Astrocyte (in vitro differentiated cells and primary cell): ENCODE measurements around the gene HNRNPF. TPM values are rescaled to one million over a fixed set of nuclear protein-coding genes. Genes with fewer than 3 reads are reported as not detected.

ENCODE experiments used
- DNase-seq: peaks from one replicate; pipeline ENCODE4 v3.0.0-alpha.2; 2010; ENCODE audit warnings: low read depth
- FAIRE-seq: peaks from 2 replicates; lab custom pipeline; 2011; peaks lifted over from hg19 to GRCh38; lab: Jason Lieb, UNC
- H2AFZ ChIP-seq: 2 replicates; pipeline ENCODE4 v1.6.0; 2012; ENCODE audit warnings: low read depth, low read length, inconsistent platforms
- H3K27ac ChIP-seq: 2 replicates; pipeline ENCODE4 v1.5.1; 2011; ENCODE audit warnings: low read depth, low read length, inconsistent platforms
- H3K27me3 ChIP-seq: 2 replicates; pipeline ENCODE4 v1.6.0; 2011; ENCODE audit warnings: low read length, inconsistent platforms; ENCODE audit not compliant: insufficient read depth
- H3K36me3 ChIP-seq: 2 replicates; pipeline ENCODE4 v1.5.1; 2011; ENCODE audit warnings: low read length, inconsistent platforms; ENCODE audit not compliant: insufficient read depth
- H3K4me1 ChIP-seq: 2 replicates; pipeline ENCODE4 v1.5.1; 2011; ENCODE audit warnings: low read length, inconsistent platforms; ENCODE audit not compliant: insufficient read depth
- H3K4me2 ChIP-seq: 2 replicates; pipeline ENCODE4 v1.6.0; 2012; ENCODE audit warnings: low read length, inconsistent platforms
- H3K4me3 ChIP-seq: 2 replicates; pipeline ENCODE4 v1.5.1; 2011; ENCODE audit warnings: low read depth, mild to moderate bottlenecking, low read length, inconsistent platforms; ENCODE audit not compliant: insufficient read depth
- H3K79me2 ChIP-seq: 2 replicates; pipeline ENCODE4 v1.6.0; 2012; ENCODE audit warnings: mild to moderate bottlenecking, low read length, inconsistent platforms; ENCODE audit not compliant: insufficient read depth
- H3K9ac ChIP-seq: 2 replicates; pipeline ENCODE4 v1.6.0; 2012; ENCODE audit warnings: mild to moderate bottlenecking, low read length, inconsistent platforms
- H3K9me3 ChIP-seq: 2 replicates; pipeline ENCODE4 v1.5.1; 2012; ENCODE audit warnings: low read depth, mild to moderate bottlenecking, low read length, inconsistent platforms; ENCODE audit not compliant: insufficient read depth
- H4K20me1 ChIP-seq: 2 replicates; pipeline ENCODE4 v1.6.0; 2012; ENCODE audit warnings: low read length, inconsistent platforms; ENCODE audit not compliant: insufficient read depth
- H3K27ac Mint-ChIP-seq: one replicate; pipeline ENCODE4 v1.8.0; 2021; ENCODE audit warnings: mild to moderate bottlenecking, mixed read lengths; ENCODE audit not compliant: unreplicated experiment
- H3K27me3 Mint-ChIP-seq: one replicate; pipeline ENCODE4 v1.8.0; 2021; ENCODE audit warnings: low read depth, mixed read lengths; ENCODE audit not compliant: unreplicated experiment
- H3K36me3 Mint-ChIP-seq: one replicate; pipeline ENCODE4 v1.8.0; 2021; ENCODE audit warnings: low read depth, mixed read lengths; ENCODE audit not compliant: unreplicated experiment
- H3K4me1 Mint-ChIP-seq: one replicate; pipeline ENCODE4 v1.8.0; 2021; ENCODE audit warnings: low read depth, mixed read lengths; ENCODE audit not compliant: unreplicated experiment
- H3K4me3 Mint-ChIP-seq: one replicate; pipeline ENCODE4 v1.8.0; 2021; ENCODE audit warnings: mild to moderate bottlenecking, moderate library complexity, mixed read lengths; ENCODE audit not compliant: unreplicated experiment
- H3K9me3 Mint-ChIP-seq: one replicate; pipeline ENCODE4 v1.8.0; 2021; ENCODE audit warnings: mild to moderate bottlenecking, mixed read lengths; ENCODE audit not compliant: unreplicated experiment
- CTCF ChIP-seq: IDR thresholded peaks from 2 replicates; pipeline ENCODE4 v1.5.1; 2011; ENCODE audit warnings: low read depth, mild to moderate bottlenecking, inconsistent platforms, low read length, moderate library complexity; ENCODE audit not compliant: insufficient read depth
- EZH2 ChIP-seq: IDR thresholded peaks from 2 replicates; pipeline ENCODE4 v1.6.1; 2012; ENCODE audit warnings: mild to moderate bottlenecking, low read length, inconsistent platforms; ENCODE audit not compliant: insufficient read depth
- total RNA-seq: library from RNA; stranded (reverse); gene quantifications from 2 replicates; pipeline ENCODE4 v1.2.1, GENCODE V29; 2021

Gene HNRNPF
- total RNA-seq, 1 donor from 2014 or later: 151 TPM

DNA sequence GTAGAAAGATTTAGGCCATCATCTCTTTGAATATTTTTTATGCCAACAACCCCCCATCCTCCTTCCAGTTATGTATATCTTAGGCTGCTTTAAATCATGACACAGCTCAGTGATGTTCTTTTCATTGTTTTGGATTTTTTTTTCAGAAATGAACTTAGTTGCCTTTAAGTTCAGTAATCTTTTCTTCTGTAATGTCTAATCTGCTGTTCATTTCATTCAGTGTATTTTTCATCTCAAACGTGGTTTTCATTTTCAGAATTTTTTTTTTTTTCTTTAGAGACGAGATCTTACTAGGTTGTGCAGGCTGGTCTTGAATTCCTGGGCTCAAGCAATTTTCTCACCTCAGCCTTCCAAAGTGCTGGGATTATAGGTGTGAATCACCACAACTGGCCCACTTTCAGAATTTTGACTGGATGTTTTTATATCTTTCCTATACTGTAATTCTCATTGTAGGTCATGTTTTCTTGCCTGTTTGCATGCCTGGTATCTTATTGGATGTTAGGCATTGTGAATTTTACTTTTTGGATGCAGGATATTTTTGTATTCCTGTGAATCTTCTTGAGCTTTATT is 36.0 kb upstream of the HNRNPF start:
- Mint-ChIP-seq H3K9me3 (no peaks in the 10 kb centered on the region), H3K27ac (no peak overlapping the region), H3K4me3 (no peak overlapping the region), H3K27me3 (no peaks in the 10 kb centered on the region), H3K36me3 (peaks cover 9% of the 10 kb centered on the region), H3K4me1 (no peaks in the 10 kb centered on the region)
- H4K20me1 ChIP-seq: no peaks in the 10 kb centered on the region
- H3K4me1 ChIP-seq: no peaks in the 10 kb centered on the region
- no peak for TF ChIP-seq EZH2
- no peak for TF ChIP-seq CTCF
- no peaks in the 10 kb centered on the region for H3K27me3 ChIP-seq
- no peak overlapping the region for H3K4me2 ChIP-seq
- no peak overlapping the region for H3K27ac ChIP-seq
- H3K36me3 ChIP-seq: no peaks in the 10 kb centered on the region
- FAIRE-seq: no peak
- H3K9me3 ChIP-seq: no peaks in the 10 kb centered on the region
- H2AFZ ChIP-seq: no peak overlapping the region
- no peak for DNase-seq
- H3K9ac ChIP-seq: no peak overlapping the region
- no peaks in the 10 kb centered on the region for H3K79me2 ChIP-seq
- no peak overlapping the region for H3K4me3 ChIP-seq

- no peaks in the 10 kb centered on the region for H3K9me3 Mint-ChIP-seq
- no peaks in the 10 kb centered on the region for H3K27me3 Mint-ChIP-seq
- FAIRE-seq (no peak), DNase-seq (no peak)
- Histone ChIP-seq H3K27me3 (no peaks in the 10 kb centered on the region), H3K27ac (no peak overlapping the region), H3K9me3 (no peaks in the 10 kb centered on the region), H3K4me2 (no peak overlapping the region), H3K4me3 (no peak overlapping the region), H3K36me3 (no peaks in the 10 kb centered on the region), H3K79me2 (no peaks in the 10 kb centered on the region), H3K4me1 (no peaks in the 10 kb centered on the region), H3K9ac (no peak overlapping the region), H4K20me1 (no peaks in the 10 kb centered on the region), H2AFZ (no peak overlapping the region)
- TF ChIP-seq EZH2: no peak
- TF ChIP-seq CTCF: no peak
- H3K36me3 Mint-ChIP-seq: peaks cover 9% of the 10 kb centered on the region
- H3K4me3 Mint-ChIP-seq: no peak overlapping the region
- no peaks in the 10 kb centered on the region for H3K4me1 Mint-ChIP-seq
- no peak overlapping the region for H3K27ac Mint-ChIP-seq
Measured at GRCh38 chr10:43444323-43444722, 35.3 kb upstream of the HNRNPF start.

DNA sequence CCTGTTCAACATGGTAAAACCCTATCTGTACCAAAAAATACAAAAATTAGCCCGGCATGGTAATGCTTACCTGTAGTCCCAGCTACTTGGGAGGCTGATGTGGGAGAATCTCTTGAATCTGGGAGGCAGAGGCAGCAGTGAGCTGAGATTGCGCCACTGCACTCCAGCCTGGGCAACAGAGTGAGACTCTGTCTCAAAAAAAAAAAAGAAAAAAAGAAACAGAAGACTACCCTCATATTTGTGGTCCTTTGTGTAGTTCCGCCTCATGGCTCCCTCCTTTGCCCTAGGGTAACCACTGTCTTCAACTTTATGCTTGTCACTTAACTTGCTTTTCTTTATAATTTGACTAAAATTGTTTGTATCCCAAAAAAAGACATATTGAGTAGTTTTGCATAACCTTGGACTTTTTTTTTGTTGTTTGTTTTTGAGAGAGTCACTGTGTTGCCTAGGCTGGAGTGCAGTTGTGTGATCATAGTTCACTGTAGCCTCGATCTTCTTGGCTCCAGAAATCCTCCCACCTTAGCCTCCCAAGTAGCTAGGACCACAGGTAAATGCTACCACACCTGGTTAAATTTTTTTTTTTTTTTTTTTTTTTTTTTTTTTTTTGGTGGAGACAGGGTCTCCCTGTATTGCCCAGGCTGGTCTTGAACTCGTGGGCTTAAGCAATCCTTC is 31.6 kb upstream of the HNRNPF start:
- Mint-ChIP-seq H3K27ac (no peak overlapping the region), H3K4me3 (no peak overlapping the region), H3K9me3 (no peaks in the 10 kb centered on the region), H3K27me3 (no peaks in the 10 kb centered on the region), H3K4me1 (peaks cover 5% of the 10 kb centered on the region), H3K36me3 (peaks cover 3% of the 10 kb centered on the region)
- no peak overlapping the region for H3K9ac ChIP-seq
- H3K9me3 ChIP-seq: no peaks in the 10 kb centered on the region
- TF ChIP-seq CTCF: no peak
- TF ChIP-seq EZH2: no peak
- peaks cover 9% of the 10 kb centered on the region for H3K4me1 ChIP-seq
- FAIRE-seq (no peak), DNase-seq (no peak)
- H4K20me1 ChIP-seq: no peaks in the 10 kb centered on the region
- no peak overlapping the region for H3K4me2 ChIP-seq
- H3K79me2 ChIP-seq: peaks cover 8% of the 10 kb centered on the region
- H3K27me3 ChIP-seq: no peaks in the 10 kb centered on the region
- H3K27ac ChIP-seq: no peak overlapping the region
- H3K36me3 ChIP-seq: no peaks in the 10 kb centered on the region
- no peak overlapping the region for H2AFZ ChIP-seq
- no peak overlapping the region for H3K4me3 ChIP-seq
